GM18517 (cell line): ENCODE measurements around the gene UPB1.
A peak's percentile ranks its signal among the peaks of the same experiment; 100 is the strongest.

ENCODE experiments used
- ATAC-seq: cut with Tn5 transposase; IDR thresholded peaks from one replicate; pipeline ENCODE4 v1.9.1; 2021; ENCODE audit warnings: mild to moderate bottlenecking, moderate library complexity; ENCODE audit not compliant: unreplicated experiment

The UPB1 gene

GRCh38 chr22:24555165-24556039 is 60.3 kb downstream of the UPB1 start, which contains the start of gene SNRPD3:
Gene SNRPD3, plus strand, starts transcription at chr22:24555999. Its CDS starts 1,676 bp downstream, at chr22:24557675.
- ATAC-seq, result peak; percentile 64

GRCh38 chr22:24559471-24559870 is 64.3 kb downstream of the UPB1 start:
- ATAC-seq, result no peak

GRCh38 chr22:24563246-24563645 is 68.1 kb downstream of the UPB1 start:
- ATAC-seq, result no peak

- ATAC-seq, result no peak
Measured at GRCh38 chr22:24564376-24565058, 69.4 kb downstream of the UPB1 start.

GRCh38 chr22:24565077-24565476 is 69.9 kb downstream of the UPB1 start:
- no peak for ATAC-seq

GRCh38 chr22:24566899-24567511 is 71.9 kb downstream of the UPB1 start:
- no peak for ATAC-seq

GRCh38 chr22:24567668-24568067 is 72.5 kb downstream of the UPB1 start:
- ATAC-seq, result no peak

- no peak for ATAC-seq
Measured at GRCh38 chr22:24571266-24571665, 76.1 kb downstream of the UPB1 start.

- no peak for ATAC-seq
Measured at GRCh38 chr22:24576778-24577177, 81.6 kb downstream of the UPB1 start.
